DND-41 (cell line): ENCODE results near the gene RELN.

Source experiments
- ATAC-seq: fragments of 200-7000 bp; cut with Tn5 transposase; 3 replicates; pipeline ENCODE4 v1.9.1; 2021; ENCODE audit warnings: low read depth; ENCODE audit not compliant: insufficient read depth
- DNase-seq: peaks from one replicate; pipeline ENCODE4 v3.0.0-alpha.2; 2020
- H2AFZ ChIP-seq: 2 replicates; pipeline ENCODE4 v1.6.0; 2012; ENCODE audit warnings: low read depth, low read length
- H3K27ac ChIP-seq: 2 replicates; pipeline ENCODE4 v1.5.1; 2012; ENCODE audit warnings: low read length, inconsistent platforms
- H3K27me3 ChIP-seq: fragments of 200-600 bp; sonication (generic); 2 replicates; pipeline ENCODE4 v1.6.0; 2012; ENCODE audit warnings: low read length, mild to moderate bottlenecking, inconsistent platforms; ENCODE audit not compliant: insufficient read depth, poor library complexity
- H3K36me3 ChIP-seq: 2 replicates; pipeline ENCODE4 v1.5.1; 2012; ENCODE audit warnings: low read length, inconsistent platforms; ENCODE audit not compliant: insufficient read depth
- H3K4me1 ChIP-seq: 2 replicates; pipeline ENCODE4 v1.5.1; 2012; ENCODE audit warnings: mild to moderate bottlenecking, low read length; ENCODE audit not compliant: insufficient read depth
- H3K4me2 ChIP-seq: 2 replicates; pipeline ENCODE4 v1.6.0; 2012; ENCODE audit warnings: mild to moderate bottlenecking, moderate library complexity, low read length, inconsistent platforms; ENCODE audit not compliant: insufficient read depth
- H3K4me3 ChIP-seq, 2 experiments: fragments of 200-600 bp in 1 of 2; shearing (Covaris generic) in 1 of 2; 2 replicates each; pipeline ENCODE4 v1.5.1; 2012 to 2016; ENCODE audit warnings: inconsistent platforms in 2 of 2, low read length in 2 of 2, mild to moderate bottlenecking in 2 of 2, low read depth in 1 of 2, moderate library complexity in 1 of 2
- H3K79me2 ChIP-seq: 2 replicates; pipeline ENCODE4 v1.6.0; 2012; ENCODE audit warnings: low read length, inconsistent platforms; ENCODE audit not compliant: insufficient read depth
- H3K9ac ChIP-seq: 2 replicates; pipeline ENCODE4 v1.6.0; 2012; ENCODE audit warnings: low read depth, mild to moderate bottlenecking, inconsistent platforms, low read length, moderate library complexity
- H3K9me3 ChIP-seq: 2 replicates; pipeline ENCODE4 v1.5.1; 2012; ENCODE audit warnings: low read length, moderate library complexity, mild to moderate bottlenecking, inconsistent platforms; ENCODE audit not compliant: insufficient read depth, severe bottlenecking
- H4K20me1 ChIP-seq: 2 replicates; pipeline ENCODE4 v1.6.0; 2012; ENCODE audit warnings: low read length; ENCODE audit not compliant: insufficient read depth
- EZH2 ChIP-seq: IDR thresholded peaks from 3 replicates; pipeline ENCODE4 v1.6.1; 2012; ENCODE audit warnings: borderline replicate concordance, low read depth, mild to moderate bottlenecking, moderate library complexity, low read length, inconsistent platforms; ENCODE audit not compliant: severe bottlenecking
- TF ChIP-seq, protein P1 (sequence below): IDR thresholded peaks from 2 replicates; pipeline ENCODE4 v1.5.1; 2012; ENCODE audit warnings: borderline replicate concordance, low read length, moderate library complexity, mild to moderate bottlenecking; ENCODE audit not compliant: poor library complexity, severe bottlenecking; ENCODE audit errors: extremely low read depth

The RELN gene

DNA sequence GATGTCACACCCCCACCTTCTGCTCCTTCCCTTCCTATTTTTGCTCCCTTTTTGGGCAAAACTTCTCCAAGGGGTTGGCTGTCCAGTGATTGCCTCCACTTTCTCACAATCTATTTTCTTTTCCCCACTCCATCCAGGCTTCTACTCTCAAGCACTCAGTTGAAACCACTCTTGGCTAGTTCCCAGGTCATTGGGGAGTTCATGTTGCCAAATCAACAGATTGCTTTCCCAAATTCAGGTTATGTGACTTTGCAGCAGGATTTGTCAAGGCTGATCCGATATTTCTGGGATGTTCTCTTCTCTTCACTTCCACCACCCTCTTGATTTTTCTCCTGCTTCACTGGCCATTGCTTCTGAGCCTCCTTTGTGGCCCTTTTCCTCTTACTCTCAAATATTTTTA lies 284.8 kb downstream of the RELN start:
- no peak for DNase-seq
- Histone ChIP-seq H3K4me3 (no peak overlapping the region), H3K36me3 (no peaks in the 10 kb centered on the region), H3K79me2 (no peaks in the 10 kb centered on the region), H3K4me2 (no peak overlapping the region), H4K20me1 (no peaks in the 10 kb centered on the region), H3K9ac (no peak overlapping the region), H3K9me3 (no peaks in the 10 kb centered on the region), H3K4me1 (no peaks in the 10 kb centered on the region), H2AFZ (no peak overlapping the region), H3K27ac (no peak overlapping the region), H3K27me3 (peaks cover 9% of the 10 kb centered on the region)
- no peak for ATAC-seq
- TF ChIP-seq, protein P1, sequence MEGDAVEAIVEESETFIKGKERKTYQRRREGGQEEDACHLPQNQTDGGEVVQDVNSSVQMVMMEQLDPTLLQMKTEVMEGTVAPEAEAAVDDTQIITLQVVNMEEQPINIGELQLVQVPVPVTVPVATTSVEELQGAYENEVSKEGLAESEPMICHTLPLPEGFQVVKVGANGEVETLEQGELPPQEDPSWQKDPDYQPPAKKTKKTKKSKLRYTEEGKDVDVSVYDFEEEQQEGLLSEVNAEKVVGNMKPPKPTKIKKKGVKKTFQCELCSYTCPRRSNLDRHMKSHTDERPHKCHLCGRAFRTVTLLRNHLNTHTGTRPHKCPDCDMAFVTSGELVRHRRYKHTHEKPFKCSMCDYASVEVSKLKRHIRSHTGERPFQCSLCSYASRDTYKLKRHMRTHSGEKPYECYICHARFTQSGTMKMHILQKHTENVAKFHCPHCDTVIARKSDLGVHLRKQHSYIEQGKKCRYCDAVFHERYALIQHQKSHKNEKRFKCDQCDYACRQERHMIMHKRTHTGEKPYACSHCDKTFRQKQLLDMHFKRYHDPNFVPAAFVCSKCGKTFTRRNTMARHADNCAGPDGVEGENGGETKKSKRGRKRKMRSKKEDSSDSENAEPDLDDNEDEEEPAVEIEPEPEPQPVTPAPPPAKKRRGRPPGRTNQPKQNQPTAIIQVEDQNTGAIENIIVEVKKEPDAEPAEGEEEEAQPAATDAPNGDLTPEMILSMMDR, result no peak
- TF ChIP-seq EZH2, result no peak

DNA sequence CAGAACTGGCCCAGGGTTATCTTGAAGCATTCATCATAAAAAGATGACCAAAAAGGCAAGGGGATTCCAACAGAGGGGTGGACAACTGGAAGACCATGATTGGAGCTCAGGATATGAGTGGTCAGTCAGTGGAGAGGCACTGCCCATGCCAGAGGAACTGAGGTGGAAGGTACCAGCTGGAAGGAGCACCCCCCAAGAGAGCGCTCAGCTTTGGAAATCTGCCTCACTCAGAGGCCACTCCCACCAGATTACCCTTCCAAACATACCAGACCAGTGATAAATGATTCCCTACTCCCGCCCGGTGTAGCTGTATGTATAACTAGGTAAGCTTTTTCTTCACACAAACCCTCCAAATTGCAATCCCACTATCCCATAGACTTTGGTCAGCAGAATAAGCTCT lies 286.5 kb downstream of the RELN start:
- TF ChIP-seq, protein P1, result no peak
- TF ChIP-seq EZH2, result no peak

DNA sequence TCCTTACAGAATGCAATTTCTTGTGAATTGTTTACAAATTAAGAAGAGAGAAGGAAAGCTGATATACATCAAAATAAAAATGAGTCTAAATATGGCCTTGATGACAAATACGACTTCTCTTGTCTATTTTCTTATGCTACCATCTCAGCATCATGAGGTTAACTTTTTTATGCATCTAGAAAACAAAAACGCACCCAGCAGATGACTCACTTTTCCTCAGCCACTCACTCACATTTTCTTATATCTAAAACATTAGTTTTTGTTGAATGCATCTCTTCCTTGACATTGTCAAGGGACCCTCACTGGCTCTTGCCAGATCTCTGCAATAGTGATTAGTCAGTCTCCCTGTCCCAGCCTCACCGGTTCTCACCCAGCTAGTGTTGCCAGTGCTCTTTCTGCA lies 287.0 kb downstream of the RELN start:
- H3K4me1 ChIP-seq, result no peaks in the 10 kb centered on the region
- TF ChIP-seq, protein P1, result no peak
- no peak for TF ChIP-seq EZH2
- H3K9me3 ChIP-seq, result no peaks in the 10 kb centered on the region
- H3K27ac ChIP-seq, result no peak overlapping the region
- H3K36me3 ChIP-seq, result no peaks in the 10 kb centered on the region
- DNase-seq (no peak), ATAC-seq (no peak)
- H3K79me2 ChIP-seq, result no peaks in the 10 kb centered on the region
- H3K4me2 ChIP-seq, result no peak overlapping the region
- H2AFZ ChIP-seq, result no peak overlapping the region
- peaks cover 9% of the 10 kb centered on the region for H3K27me3 ChIP-seq
- H3K4me3 ChIP-seq, result no peak overlapping the region
- H3K9ac ChIP-seq, result no peak overlapping the region
- no peaks in the 10 kb centered on the region for H4K20me1 ChIP-seq

More for the DNA sequence above, 286.5 kb downstream of the RELN start:
- Histone ChIP-seq H4K20me1 (no peaks in the 10 kb centered on the region), H3K9me3 (no peaks in the 10 kb centered on the region), H3K4me1 (no peaks in the 10 kb centered on the region), H2AFZ (no peak overlapping the region), H3K4me2 (no peak overlapping the region), H3K9ac (no peak overlapping the region), H3K4me3 (no peak overlapping the region), H3K27ac (no peak overlapping the region), H3K79me2 (no peaks in the 10 kb centered on the region), H3K36me3 (no peaks in the 10 kb centered on the region), H3K27me3 (peaks cover 9% of the 10 kb centered on the region)
- no peak for DNase-seq
- no peak for ATAC-seq

GRCh38 chr7:103699032-103699431 lies 290.4 kb downstream of the RELN start:
- ATAC-seq (no peak), DNase-seq (no peak)
- no peaks in the 10 kb centered on the region for H3K4me1 ChIP-seq
- H4K20me1 ChIP-seq, result no peaks in the 10 kb centered on the region
- H3K27me3 ChIP-seq, result peaks cover 9% of the 10 kb centered on the region
- no peak overlapping the region for H3K27ac ChIP-seq
- no peaks in the 10 kb centered on the region for H3K79me2 ChIP-seq
- no peaks in the 10 kb centered on the region for H3K36me3 ChIP-seq
- no peak overlapping the region for H3K4me3 ChIP-seq
- H2AFZ ChIP-seq, result no peak overlapping the region
- H3K9me3 ChIP-seq, result no peaks in the 10 kb centered on the region
- no peak for TF ChIP-seq EZH2
- TF ChIP-seq, protein P1, result no peak
- no peak overlapping the region for H3K4me2 ChIP-seq
- H3K9ac ChIP-seq, result no peak overlapping the region
